ENCODE results near the gene GFOD2. TPM values are rescaled to one million over a fixed set of nuclear protein-coding genes. Genes with fewer than 3 reads are reported as not detected.

The GFOD2 gene
- total RNA-seq, 4 donors from 2014 or later = 8.9 to 15.4 (median 11.6) TPM

- H3K27ac ChIP-seq = no peak overlapping the region
- TF ChIP-seq POLR2A (IDR thresholded peaks at IDR 0.05) = no peak
- no peak for TF ChIP-seq CTCF (IDR thresholded peaks at IDR 0.05 in 4 of 5, conservative IDR thresholded peaks at IDR 0.05 in 1 of 5)
- H3K9me3 ChIP-seq = no peaks in the 10 kb centered on the region
- H3K4me1 ChIP-seq = peaks cover 30 to 36% of the 10 kb centered on the region in 2 donors
- H3K4me3 ChIP-seq = no peak overlapping the region
- in situ Hi-C loops (cut with MboI; ENCODE audit: low sequenced_read_pairs in 4 of 4) = loop anchor here in 2 of 4 donors (10.0 kb wide), 2 partner anchors 109 to 139 kb away; partner anchors contain the start of gene RIPOR1 (in 1 of the 2)
- peaks cover 0 to 12% of the 10 kb centered on the region in 2 donors for H3K36me3 ChIP-seq
- DNase-seq = no peak
- ATAC-seq = no peak
- intact Hi-C loops (cut with DNase I; ENCODE audit: low total_unique reads) = no loop called here
- H3K27me3 ChIP-seq = no peaks in the 10 kb centered on the region
These were observed 54.9 kb downstream of the GFOD2 start for GRCh38 chr16:67664258-67664657.

GRCh38 chr16:67663877-67664222, 55.3 kb downstream of the GFOD2 start:
- Histone ChIP-seq H3K9me3 (no peaks in the 10 kb centered on the region), H3K36me3 (peaks cover 0 to 12% of the 10 kb centered on the region in 2 donors), H3K4me1 (peaks cover 35 to 40% of the 10 kb centered on the region in 2 donors), H3K27ac (no peak overlapping the region), H3K4me3 (no peak overlapping the region), H3K27me3 (no peaks in the 10 kb centered on the region)
- DNase-seq (no peak), ATAC-seq (no peak)
- intact Hi-C loops (cut with DNase I; ENCODE audit: low total_unique reads) (no loop called here), in situ Hi-C loops (cut with MboI; ENCODE audit: low sequenced_read_pairs in 4 of 4) (loop anchor here in 2 of 4 donors (10.0 kb wide), 2 partner anchors 109 to 139 kb away; partner anchors contain the start of gene RIPOR1 (in 1 of the 2))
- TF ChIP-seq CTCF (IDR thresholded peaks at IDR 0.05 in 4 of 5, conservative IDR thresholded peaks at IDR 0.05 in 1 of 5) (no peak), POLR2A (IDR thresholded peaks at IDR 0.05) (no peak)

- intact Hi-C loops (cut with DNase I; ENCODE audit: low total_unique reads) (no loop called here), in situ Hi-C loops (cut with MboI; ENCODE audit: low sequenced_read_pairs in 4 of 4) (loop anchor here in 2 of 4 donors (10.0 kb wide), 2 partner anchors 109 to 139 kb away; partner anchors contain the start of gene RIPOR1 (in 1 of the 2))
- Histone ChIP-seq H3K27me3 (no peaks in the 10 kb centered on the region), H3K9me3 (no peaks in the 10 kb centered on the region), H3K36me3 (peaks cover 0 to 12% of the 10 kb centered on the region in 2 donors), H3K27ac (no peak overlapping the region), H3K4me1 (peaks cover 37 to 43% of the 10 kb centered on the region in 2 donors), H3K4me3 (no peak overlapping the region)
- ATAC-seq (no peak), DNase-seq (no peak)
- TF ChIP-seq POLR2A (IDR thresholded peaks at IDR 0.05) (no peak), CTCF (IDR thresholded peaks at IDR 0.05 in 4 of 5, conservative IDR thresholded peaks at IDR 0.05 in 1 of 5) (no peak)
These were observed 55.8 kb downstream of the GFOD2 start for GRCh38 chr16:67663151-67663876.

GRCh38 chr16:67662653-67663010, 56.5 kb downstream of the GFOD2 start:
- ATAC-seq (no peak), DNase-seq (no peak)
- H3K36me3 ChIP-seq = peaks cover 0 to 12% of the 10 kb centered on the region in 2 donors
- H3K9me3 ChIP-seq = no peaks in the 10 kb centered on the region
- intact Hi-C loops (cut with DNase I; ENCODE audit: low total_unique reads) = no loop called here
- no peaks in the 10 kb centered on the region for H3K27me3 ChIP-seq
- H3K4me3 ChIP-seq = no peak overlapping the region
- in situ Hi-C loops (cut with MboI; ENCODE audit: low sequenced_read_pairs in 4 of 4) = loop anchor here in 2 of 4 donors (10.0 kb wide), 2 partner anchors 108 to 138 kb away; partner anchors contain the start of gene RIPOR1 (in 1 of the 2)
- peaks cover 32 to 36% of the 10 kb centered on the region in 2 donors for H3K4me1 ChIP-seq
- H3K27ac ChIP-seq = no peak overlapping the region
- TF ChIP-seq POLR2A (IDR thresholded peaks at IDR 0.05) (no peak), CTCF (IDR thresholded peaks at IDR 0.05 in 4 of 5, conservative IDR thresholded peaks at IDR 0.05 in 1 of 5) (no peak)

All from gastrocnemius medialis (tissue), 4 donors.